A549 treated with RU486 at 1 μM for 4 hours (cell line): ENCODE measurements around the gene PCDHGB1. TPM values are rescaled to one million over a fixed set of nuclear protein-coding genes. Genes with fewer than 3 reads are reported as not detected.

ENCODE experiments used
- total RNA-seq: library from RNA; stranded (reverse); fragments of 200-300 nt; extraction: Qiagen RNA extraction; gene quantifications from 5 replicates; pipeline ENCODE4 v1.2.3, GENCODE V29; 2022; ENCODE audit warnings: low read depth

The PCDHGB1 gene
- total RNA-seq, 1 experiment from 2014 or later = 1.9 TPM

GRCh38 chr5:141397756-141398551 is 48.1 kb downstream of the PCDHGB1 start, which contains the start of gene PCDHGB5:
PCDHGB5 (plus strand) TSS chr5:141397947; CDS start chr5:141398128, 181 bp downstream.

Other genes with a start within 250 kb of the PCDHGB1 start
- gene PCDHB3, start 249.6 kb upstream of the PCDHGB1 start, total RNA-seq = 0.03 to 0.06 TPM in 2 of 5 replicates, not detected in the others
- gene PCDHB4, start 228.3 kb upstream of the PCDHGB1 start, total RNA-seq = 0.03 to 0.08 TPM (median 0.05 TPM) in 5 replicates
- 1.5 to 1.8 TPM (median 1.6 TPM) in 5 replicates for gene PCDHB5, start 214.9 kb upstream of the PCDHGB1 start, total RNA-seq
- gene PCDHB6, start 200.0 kb upstream of the PCDHGB1 start, total RNA-seq = 0.85 to 1.2 TPM (median 0.92 TPM) in 5 replicates
- not detected in 5 replicates for gene PCDHB7, start 177.5 kb upstream of the PCDHGB1 start, total RNA-seq
- gene PCDHB8, start 172.3 kb upstream of the PCDHGB1 start, total RNA-seq = 0.25 to 0.43 TPM (median 0.34 TPM) in 5 replicates
- 0.04 to 0.30 TPM (median 0.07 TPM) in 5 replicates for gene PCDHB16, start 167.7 kb upstream of the PCDHGB1 start, total RNA-seq
- 0.03 to 0.06 TPM in 2 of 5 replicates, not detected in the others for gene PCDHB9, start 162.9 kb upstream of the PCDHGB1 start, total RNA-seq
- gene PCDHB10, start 157.7 kb upstream of the PCDHGB1 start, total RNA-seq = 0.06 TPM in 2 of 5 replicates, not detected in the others
- gene PCDHB11, start 150.5 kb upstream of the PCDHGB1 start, total RNA-seq = 0.06 to 0.14 TPM (median 0.07 TPM) in 4 of 5 replicates, not detected in the other
- 0.05 to 0.09 TPM in 2 of 5 replicates, not detected in the others for gene PCDHB12, start 141.4 kb upstream of the PCDHGB1 start, total RNA-seq
- 0.06 to 0.12 TPM (median 0.09 TPM) in 5 replicates for gene PCDHB13, start 136.2 kb upstream of the PCDHGB1 start, total RNA-seq
- gene PCDHB14, start 126.8 kb upstream of the PCDHGB1 start, total RNA-seq = 0.07 to 0.21 TPM (median 0.09 TPM) in 5 replicates
- 0.06 to 0.10 TPM (median 0.08 TPM) in 3 of 5 replicates, not detected in the others for gene PCDHB15, start 104.7 kb upstream of the PCDHGB1 start, total RNA-seq
- gene SLC25A2, start 46.0 kb upstream of the PCDHGB1 start, total RNA-seq = not detected in 5 replicates
- gene TAF7, start 29.3 kb upstream of the PCDHGB1 start, total RNA-seq = 53.0 to 78.7 TPM (median 74.4 TPM) in 5 replicates
- gene PCDHGA1, start 19.6 kb upstream of the PCDHGB1 start, total RNA-seq = 0.31 to 0.42 TPM (median 0.35 TPM) in 5 replicates
- gene PCDHGA2, start 11.3 kb upstream of the PCDHGB1 start, total RNA-seq = 0.38 to 0.87 TPM (median 0.47 TPM) in 5 replicates
- gene PCDHGA3, start 6.3 kb upstream of the PCDHGB1 start, total RNA-seq = 0.03 TPM in 1 of 5 replicates, not detected in the others
- gene PCDHGA4, start 4.9 kb downstream of the PCDHGB1 start, total RNA-seq = 0.06 to 0.19 TPM (median 0.09 TPM) in 5 replicates
- gene PCDHGB2, start 9.9 kb downstream of the PCDHGB1 start, total RNA-seq = 0.08 TPM in 2 of 5 replicates, not detected in the others
- gene PCDHGA5, start 14.1 kb downstream of the PCDHGB1 start, total RNA-seq = 0.07 to 0.30 TPM (median 0.13 TPM) in 5 replicates
- gene PCDHGB3, start 20.1 kb downstream of the PCDHGB1 start, total RNA-seq = 0.17 to 0.30 TPM (median 0.23 TPM) in 5 replicates
- 0.14 to 0.27 TPM (median 0.23 TPM) in 5 replicates for gene PCDHGA6, start 23.8 kb downstream of the PCDHGB1 start, total RNA-seq
- 0.67 to 1.1 TPM (median 0.88 TPM) in 5 replicates for gene PCDHGA7, start 32.6 kb downstream of the PCDHGB1 start, total RNA-seq
- 0.56 to 1.1 TPM (median 0.93 TPM) in 5 replicates for gene PCDHGB4, start 37.6 kb downstream of the PCDHGB1 start, total RNA-seq
- gene PCDHGA8, start 42.5 kb downstream of the PCDHGB1 start, total RNA-seq = 0.03 TPM in 1 of 5 replicates, not detected in the others
- gene PCDHGB5, start 47.8 kb downstream of the PCDHGB1 start, total RNA-seq = 2.0 to 3.0 TPM (median 2.5 TPM) in 5 replicates
- gene PCDHGA9, start 52.7 kb downstream of the PCDHGB1 start, total RNA-seq = 0.03 to 0.05 TPM (median 0.04 TPM) in 3 of 5 replicates, not detected in the others
- 0.06 to 0.15 TPM (median 0.09 TPM) in 5 replicates for gene PCDHGB6, start 57.9 kb downstream of the PCDHGB1 start, total RNA-seq
- not detected in 5 replicates for gene PCDHGA10, start 62.9 kb downstream of the PCDHGB1 start, total RNA-seq
- 0.05 to 0.11 TPM (median 0.07 TPM) in 5 replicates for gene PCDHGB7, start 67.6 kb downstream of the PCDHGB1 start, total RNA-seq
- 0.06 TPM in 1 of 5 replicates, not detected in the others for gene PCDHGA11, start 71.0 kb downstream of the PCDHGB1 start, total RNA-seq
- gene PCDHGA12, start 80.4 kb downstream of the PCDHGB1 start, total RNA-seq = 0.02 to 0.05 TPM in 2 of 5 replicates, not detected in the others
- 6.1 to 7.8 TPM (median 7.0 TPM) in 5 replicates for gene PCDHGC3, start 125.9 kb downstream of the PCDHGB1 start, total RNA-seq
- not detected in 5 replicates for gene PCDHGC4, start 134.9 kb downstream of the PCDHGB1 start, total RNA-seq
- 0.02 to 0.09 TPM in 2 of 5 replicates, not detected in the others for gene PCDHGC5, start 139.0 kb downstream of the PCDHGB1 start, total RNA-seq